ENCODE data around the gene ZNF808. TPM values are rescaled to one million over a fixed set of nuclear protein-coding genes. Genes with fewer than 3 reads are reported as not detected.
"Not testable (repeated sequence)": the region's sequence is repeated elsewhere in the genome, so short reads cannot be mapped to it uniquely, and the experiment has no call there.

Gene ZNF808
- total and polyA plus RNA-seq, 2 of the 4 experiments (the other 2 are of a cell fraction): 3.6 to 19.9 TPM

DNA sequence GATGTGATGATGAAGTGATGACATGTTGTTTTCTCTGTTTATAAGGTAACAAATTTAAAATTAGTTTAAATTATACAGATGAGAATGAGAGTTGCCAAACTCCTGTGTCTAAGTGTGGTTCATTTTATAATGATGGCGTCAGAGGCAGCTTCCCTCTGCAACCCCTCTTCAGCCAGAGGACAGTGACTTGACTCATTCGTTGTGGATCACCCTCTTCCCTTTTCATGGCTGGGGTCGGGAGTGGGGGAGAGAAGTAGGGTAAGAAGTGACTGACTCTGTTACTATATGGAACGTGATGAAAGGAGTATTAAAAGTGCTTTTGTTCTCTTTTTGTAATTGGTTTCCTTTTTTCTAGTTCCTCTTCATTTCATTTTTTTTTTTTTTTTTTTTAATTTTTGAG lies 11.3 kb downstream of the ZNF808 start:
- H3K4ac ChIP-seq (ENCODE audit: low read depth, low read length); H3K4me2 ChIP-seq (ENCODE audit: low read depth, low read length); H3K56ac ChIP-seq (ENCODE audit: extremely low read depth, insufficient read depth, low read length); H3K27ac ChIP-seq (ENCODE audit: insufficient read depth, low read length); BruUV-seq (replicated peaks); H2BK5ac ChIP-seq (ENCODE audit: low read depth, low read length, poor library complexity, severe bottlenecking); ATAC-seq (ENCODE audit: low read depth); POLR2A ChIA-PET (ENCODE audit: unreplicated experiment); H3K4me1 ChIP-seq (ENCODE audit: control insufficient read depth, insufficient read depth, low read length); dilution Hi-C loops (cut with HindIII; ENCODE audit: low sequenced_read_pairs, unreplicated experiment); H3K9me3 ChIP-seq (ENCODE audit: control insufficient read depth, insufficient read depth, low read length); H4K20me1 ChIP-seq (ENCODE audit: insufficient read depth, low read length); H2AFZ ChIP-seq (replicated peaks; ENCODE audit: low read length, poor library complexity); H3K23ac ChIP-seq (ENCODE audit: low read depth, low read length); H2BK120ac ChIP-seq (ENCODE audit: low read depth, low read length); CTCF ChIA-PET; H2AK9ac ChIP-seq (replicated peaks; ENCODE audit: low read depth, low read length, poor library complexity); H3K14ac ChIP-seq (replicated peaks; ENCODE audit: low read depth, low read length); H3K18ac ChIP-seq (ENCODE audit: low read depth, low read length); H3K4me3 ChIP-seq (ENCODE audit: insufficient read depth, low read depth, low read length); H3K9ac ChIP-seq (ENCODE audit: low read depth, low read length); H2BK20ac ChIP-seq (ENCODE audit: low read depth, low read length); H4K5ac ChIP-seq (ENCODE audit: low read depth, low read length); in situ Hi-C loops (cut with MboI; ENCODE audit: low sequenced_read_pairs); H2BK15ac ChIP-seq (ENCODE audit: low read depth, low read length); H4K91ac ChIP-seq (ENCODE audit: insufficient read depth, low read depth, low read length); H3K27me3 ChIP-seq (ENCODE audit: control insufficient read depth, insufficient read depth, low read length); H4K8ac ChIP-seq (ENCODE audit: low read depth in 2 of 2, low read length in 2 of 2); DNase-seq; H2AK5ac ChIP-seq (ENCODE audit: low read depth, low read length); H3K9me1 ChIP-seq (ENCODE audit: insufficient read depth, low read length): not testable (repeated sequence)
- intact Hi-C loops (cut with micrococcal nuclease): loop anchor here (10.0 kb wide), 1 partner anchor 206 kb away; no protein-coding TSS in a partner anchor
- peaks cover 18% of the 10 kb centered on the region for H3K36me3 ChIP-seq (ENCODE audit: control insufficient read depth, insufficient read depth, low read length)
- no CpG with 5 or more reads among the region's 4 CpGs for WGBS, 2 experiments (ENCODE audit: extremely low coverage in 2 of 2, insufficient read length in 1 of 2)
- H3K79me1 ChIP-seq (ENCODE audit: low read depth in 1 of 2, low read length in 2 of 2): peaks cover 15 to 21% of the 10 kb centered on the region in 2 experiments

DNA sequence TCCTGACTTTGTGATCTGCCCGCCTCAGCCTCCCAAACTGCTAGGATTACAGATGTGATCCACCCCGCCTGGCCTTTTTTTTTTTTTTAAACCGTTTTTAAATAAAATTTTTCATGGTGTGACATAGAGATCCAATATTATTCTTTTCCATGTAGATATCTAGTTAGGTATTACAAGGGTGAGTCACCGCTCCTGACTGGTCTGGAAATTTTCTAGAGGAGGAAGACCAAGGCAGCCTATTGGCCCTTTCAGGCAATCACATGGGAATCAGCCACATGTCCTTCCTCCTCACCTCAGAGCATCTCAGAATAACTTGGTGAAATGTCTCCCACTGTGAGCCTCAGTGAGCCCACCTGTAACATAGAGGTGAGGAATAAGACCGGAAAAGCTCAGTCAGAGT lies 13.7 kb downstream of the ZNF808 start:
- 80% methylated on average over 1 of the region's 5 CpGs; no CpG with 5 or more reads in 1 of the 2 experiments for WGBS, 2 experiments (ENCODE audit: extremely low coverage in 2 of 2, insufficient read length in 1 of 2)
- H2BK120ac ChIP-seq (ENCODE audit: low read depth, low read length); intact Hi-C loops (cut with micrococcal nuclease); H3K27ac ChIP-seq (ENCODE audit: insufficient read depth, low read length); H4K20me1 ChIP-seq (ENCODE audit: insufficient read depth, low read length); H3K4me1 ChIP-seq (ENCODE audit: control insufficient read depth, insufficient read depth, low read length); H3K4ac ChIP-seq (ENCODE audit: low read depth, low read length); H3K18ac ChIP-seq (ENCODE audit: low read depth, low read length); H3K23ac ChIP-seq (ENCODE audit: low read depth, low read length); H3K9me3 ChIP-seq (ENCODE audit: control insufficient read depth, insufficient read depth, low read length); ATAC-seq (ENCODE audit: low read depth); H2BK20ac ChIP-seq (ENCODE audit: low read depth, low read length); H3K4me2 ChIP-seq (ENCODE audit: low read depth, low read length); H3K4me3 ChIP-seq (ENCODE audit: insufficient read depth, low read depth, low read length); H2AK5ac ChIP-seq (ENCODE audit: low read depth, low read length); dilution Hi-C loops (cut with HindIII; ENCODE audit: low sequenced_read_pairs, unreplicated experiment); H3K9me1 ChIP-seq (ENCODE audit: insufficient read depth, low read length); DNase-seq; H4K5ac ChIP-seq (ENCODE audit: low read depth, low read length); H3K14ac ChIP-seq (replicated peaks; ENCODE audit: low read depth, low read length); H3K27me3 ChIP-seq (ENCODE audit: control insufficient read depth, insufficient read depth, low read length); BruUV-seq (replicated peaks); in situ Hi-C loops (cut with MboI; ENCODE audit: low sequenced_read_pairs); H2AFZ ChIP-seq (replicated peaks; ENCODE audit: low read length, poor library complexity); POLR2A ChIA-PET (ENCODE audit: unreplicated experiment); H2BK5ac ChIP-seq (ENCODE audit: low read depth, low read length, poor library complexity, severe bottlenecking); H4K91ac ChIP-seq (ENCODE audit: insufficient read depth, low read depth, low read length); H2BK15ac ChIP-seq (ENCODE audit: low read depth, low read length); H3K9ac ChIP-seq (ENCODE audit: low read depth, low read length); H3K56ac ChIP-seq (ENCODE audit: extremely low read depth, insufficient read depth, low read length); H4K8ac ChIP-seq (ENCODE audit: low read depth in 2 of 2, low read length in 2 of 2); CTCF ChIA-PET; H2AK9ac ChIP-seq (replicated peaks; ENCODE audit: low read depth, low read length, poor library complexity): not testable (repeated sequence)
- H3K36me3 ChIP-seq (ENCODE audit: control insufficient read depth, insufficient read depth, low read length): peaks cover 34% of the 10 kb centered on the region
- peaks cover 15 to 32% of the 10 kb centered on the region in 2 experiments for H3K79me1 ChIP-seq (ENCODE audit: low read depth in 1 of 2, low read length in 2 of 2)

Measured in IMR-90 (cell line).